ENCODE measurements around the gene CFAP92. TPM values are rescaled to one million over a fixed set of nuclear protein-coding genes. Genes with fewer than 3 reads are reported as not detected.

Gene CFAP92
- total and polyA plus RNA-seq, 2 donors (not counting 1 experiment from before 2014, with no cell fraction given): not detected

GRCh38 chr3:129002573-129003569 lies 9.0 kb upstream of the CFAP92 start:
- peak; percentile 16 for ATAC-seq (ENCODE audit: low read depth)
- Mint-ChIP-seq H3K4me3 (peak overlapping the region; percentile 80), H3K4me1 (peaks cover 23% of the 10 kb centered on the region), H3K27me3 (peaks cover 64% of the 10 kb centered on the region), H3K9me3 (ENCODE audit: insufficient read depth) (no peaks in the 10 kb centered on the region), H3K27ac (peak overlapping the region; percentile 27)
- H3K36me3 ChIP-seq (replicated peaks in 1 of 2; ENCODE audit: control extremely low read depth in 1 of 2, control insufficient read depth in 1 of 2, extremely low read depth in 1 of 2, insufficient read depth in 2 of 2, low read length in 1 of 2): no peaks in the 10 kb centered on the region
- intact Hi-C loops (cut with micrococcal nuclease): no loop called here
- ChIA-PET CTCF (interaction anchor here (0.9 to 2.4 kb wide), 6 partner anchors 13 to 243 kb away, joined by 3 to 15 read pairs (median 6); no protein-coding TSS in a partner anchor), POLR2A (interaction anchor here (0.6 kb wide), 1 partner anchor 232 kb away, joined by 4 read pairs; no protein-coding TSS in a partner anchor)
- H3K4me3 ChIP-seq (ENCODE audit: control extremely low read depth in 1 of 5, extremely low read depth in 1 of 5, insufficient read depth in 1 of 5, low read depth in 2 of 5, low read length in 4 of 5): no peak overlapping the region
- peak overlapping the region; percentile 48 for H3K9ac ChIP-seq (ENCODE audit: low read length)
- H3K4me2 ChIP-seq (replicated peaks; ENCODE audit: low read depth, low read length, poor library complexity, severe bottlenecking): peak overlapping the region; percentile 78
- TF ChIP-seq EZH2 (IDR thresholded peaks at IDR 0.05; ENCODE audit: borderline replicate concordance, insufficient read depth, low read depth, low read length, poor library complexity, severe bottlenecking): no peak
- TF ChIP-seq, protein P1, sequence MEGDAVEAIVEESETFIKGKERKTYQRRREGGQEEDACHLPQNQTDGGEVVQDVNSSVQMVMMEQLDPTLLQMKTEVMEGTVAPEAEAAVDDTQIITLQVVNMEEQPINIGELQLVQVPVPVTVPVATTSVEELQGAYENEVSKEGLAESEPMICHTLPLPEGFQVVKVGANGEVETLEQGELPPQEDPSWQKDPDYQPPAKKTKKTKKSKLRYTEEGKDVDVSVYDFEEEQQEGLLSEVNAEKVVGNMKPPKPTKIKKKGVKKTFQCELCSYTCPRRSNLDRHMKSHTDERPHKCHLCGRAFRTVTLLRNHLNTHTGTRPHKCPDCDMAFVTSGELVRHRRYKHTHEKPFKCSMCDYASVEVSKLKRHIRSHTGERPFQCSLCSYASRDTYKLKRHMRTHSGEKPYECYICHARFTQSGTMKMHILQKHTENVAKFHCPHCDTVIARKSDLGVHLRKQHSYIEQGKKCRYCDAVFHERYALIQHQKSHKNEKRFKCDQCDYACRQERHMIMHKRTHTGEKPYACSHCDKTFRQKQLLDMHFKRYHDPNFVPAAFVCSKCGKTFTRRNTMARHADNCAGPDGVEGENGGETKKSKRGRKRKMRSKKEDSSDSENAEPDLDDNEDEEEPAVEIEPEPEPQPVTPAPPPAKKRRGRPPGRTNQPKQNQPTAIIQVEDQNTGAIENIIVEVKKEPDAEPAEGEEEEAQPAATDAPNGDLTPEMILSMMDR (IDR thresholded peaks at IDR 0.05): no peak
- H3K4me1 ChIP-seq (ENCODE audit: control insufficient read depth in 2 of 2, insufficient read depth in 2 of 2, low read length in 2 of 2): peaks cover 32% of the 10 kb centered on the region in 2 donors
- 69% methylated on average over 20 of the region's 28 CpGs for WGBS (ENCODE audit: insufficient coverage)
- H2AFZ ChIP-seq (ENCODE audit: insufficient read depth, low read depth, low read length, poor library complexity, severe bottlenecking): no peak overlapping the region
- H3K27ac ChIP-seq (ENCODE audit: low read length in 2 of 2): no peak overlapping the region
- peaks cover 0 to 68% (median 33%) of the 10 kb centered on the region in 4 experiments for H3K27me3 ChIP-seq (replicated peaks in 1 of 4; ENCODE audit: control extremely low read depth in 1 of 4, control insufficient read depth in 3 of 4, insufficient read depth in 4 of 4, low read length in 3 of 4)
- DNase-seq: no peak
- H4K20me1 ChIP-seq (ENCODE audit: control insufficient read depth, insufficient read depth, low read length, poor library complexity, severe bottlenecking): no peaks in the 10 kb centered on the region
- H3K9me3 ChIP-seq (ENCODE audit: control extremely low read depth in 1 of 3, control insufficient read depth in 2 of 3, insufficient read depth in 1 of 3, low read length in 2 of 3): peaks cover 0 to 20% (median 0%) of the 10 kb centered on the region in 3 donors
- no peaks in the 10 kb centered on the region for H3K79me2 ChIP-seq (ENCODE audit: control insufficient read depth, insufficient read depth, low read length)

Measured in B cell (primary cell).